Measurements from ENCODE around the gene CNBD2. TPM values are rescaled to one million over a fixed set of nuclear protein-coding genes. Genes with fewer than 3 reads are reported as not detected.
"Not testable (repeated sequence)": the region's sequence is repeated elsewhere in the genome, so short reads cannot be mapped to it uniquely, and the experiment has no call there.

CNBD2 gene
- total RNA-seq, 1 experiment from 2014 or later, result 5.0 TPM

GRCh38 chr20:36064658-36065426 is 96.5 kb downstream of the CNBD2 start:
- Mint-ChIP-seq H3K9me3 (ENCODE audit: low read depth, unreplicated experiment) (peaks cover 3% of the 10 kb centered on the region), H3K4me3 (ENCODE audit: low read depth, unreplicated experiment) (peak overlapping the region; percentile 95), H3K4me1 (ENCODE audit: low read depth, unreplicated experiment) (peaks cover 35% of the 10 kb centered on the region), H3K27me3 (ENCODE audit: unreplicated experiment) (no peaks in the 10 kb centered on the region), H3K36me3 (ENCODE audit: insufficient read depth, unreplicated experiment) (peaks cover 23% of the 10 kb centered on the region), H3K27ac (ENCODE audit: unreplicated experiment) (peak overlapping the region; percentile 91)
- CTCF ChIA-PET, result interaction anchor here (0.6 to 3.4 kb wide), 12 partner anchors 11 to 138 kb away, joined by 3 to 21 read pairs (median 6); no protein-coding TSS in a partner anchor
- BruUV-seq (replicated peaks), result TSS peak; percentile 47
- peak; percentile 100 for DNase-seq
- intact Hi-C loops (cut with micrococcal nuclease; ENCODE audit: unreplicated experiment), result loop anchor here (2.0 kb wide), 1 partner anchor 18 kb away; no protein-coding TSS in a partner anchor
- TF ChIP-seq CTCF (IDR thresholded peaks at IDR 0.05; ENCODE audit: unreplicated experiment), result no peak

- TF ChIP-seq CTCF (IDR thresholded peaks at IDR 0.05; ENCODE audit: unreplicated experiment), result no peak
- Mint-ChIP-seq H3K36me3 (ENCODE audit: insufficient read depth, unreplicated experiment) (peaks cover 23% of the 10 kb centered on the region), H3K27ac (ENCODE audit: unreplicated experiment) (peak overlapping the region; percentile 91), H3K4me1 (ENCODE audit: low read depth, unreplicated experiment) (peaks cover 38% of the 10 kb centered on the region), H3K9me3 (ENCODE audit: low read depth, unreplicated experiment) (peaks cover 3% of the 10 kb centered on the region), H3K4me3 (ENCODE audit: low read depth, unreplicated experiment) (peak overlapping the region; percentile 95), H3K27me3 (ENCODE audit: unreplicated experiment) (no peaks in the 10 kb centered on the region)
- BruUV-seq (replicated peaks), result no TSS peak
- no peak for DNase-seq
- intact Hi-C loops (cut with micrococcal nuclease; ENCODE audit: unreplicated experiment), result loop anchor here (2.0 kb wide), 1 partner anchor 17 kb away; no protein-coding TSS in a partner anchor
- CTCF ChIA-PET, result interaction anchor here (0.6 to 3.4 kb wide), 11 partner anchors 10 to 137 kb away, joined by 3 to 21 read pairs (median 8); no protein-coding TSS in a partner anchor
Measured at GRCh38 chr20:36065427-36065998, 97.1 kb downstream of the CNBD2 start.

GRCh38 chr20:36066777-36067176 is 98.4 kb downstream of the CNBD2 start:
- CTCF ChIA-PET, result interaction anchor here (0.6 to 3.4 kb wide), 2 partner anchors 72 to 745 kb away, joined by 3 to 21 read pairs; no protein-coding TSS in a partner anchor
- intact Hi-C loops (cut with micrococcal nuclease; ENCODE audit: unreplicated experiment), result no loop called here
- no peak for TF ChIP-seq CTCF (IDR thresholded peaks at IDR 0.05; ENCODE audit: unreplicated experiment)
- BruUV-seq (replicated peaks), result no TSS peak
- H3K27ac Mint-ChIP-seq (ENCODE audit: unreplicated experiment), result no peak overlapping the region
- peaks cover 42% of the 10 kb centered on the region for H3K4me1 Mint-ChIP-seq (ENCODE audit: low read depth, unreplicated experiment)
- no peaks in the 10 kb centered on the region for H3K27me3 Mint-ChIP-seq (ENCODE audit: unreplicated experiment)
- H3K9me3 Mint-ChIP-seq (ENCODE audit: low read depth, unreplicated experiment), result peaks cover 3% of the 10 kb centered on the region
- DNase-seq, result no peak
- H3K4me3 Mint-ChIP-seq (ENCODE audit: low read depth, unreplicated experiment), result no peak overlapping the region
- peaks cover 23% of the 10 kb centered on the region for H3K36me3 Mint-ChIP-seq (ENCODE audit: insufficient read depth, unreplicated experiment)

GRCh38 chr20:36068526-36068925 is 100.1 kb downstream of the CNBD2 start:
- H3K4me3 Mint-ChIP-seq (ENCODE audit: low read depth, unreplicated experiment); DNase-seq; H3K9me3 Mint-ChIP-seq (ENCODE audit: low read depth, unreplicated experiment); BruUV-seq (replicated peaks); CTCF ChIA-PET; H3K27ac Mint-ChIP-seq (ENCODE audit: unreplicated experiment); H3K27me3 Mint-ChIP-seq (ENCODE audit: unreplicated experiment); intact Hi-C loops (cut with micrococcal nuclease; ENCODE audit: unreplicated experiment): not testable (repeated sequence)
- peaks cover 43% of the 10 kb centered on the region for H3K4me1 Mint-ChIP-seq (ENCODE audit: low read depth, unreplicated experiment)
- H3K36me3 Mint-ChIP-seq (ENCODE audit: insufficient read depth, unreplicated experiment), result peaks cover 22% of the 10 kb centered on the region
